CD4-positive, alpha-beta T cell treated with Interleukin-21 for 1 hour (primary cell): ENCODE data around the gene DDIT4L.
"Not testable (repeated sequence)": the region's sequence is repeated elsewhere in the genome, so short reads cannot be mapped to it uniquely, and the experiment has no call there.

Experiments used
- DNase-seq: peaks from one replicate; pipeline ENCODE4 v3.0.0-alpha.2; 2020

Gene DDIT4L

GRCh38 chr4:100165809-100166208 lies 24.5 kb downstream of the DDIT4L start:
- no peak for DNase-seq

- no peak for DNase-seq
Observed at GRCh38 chr4:100164808-100165760, 25.2 kb downstream of the DDIT4L start.

- no peak for DNase-seq
Observed at GRCh38 chr4:100162027-100162685, 28.1 kb downstream of the DDIT4L start.

- DNase-seq, result no peak
Observed at GRCh38 chr4:100149190-100149589, 41.1 kb downstream of the DDIT4L start.

- DNase-seq, result no peak
Observed at GRCh38 chr4:100147684-100148083, 42.6 kb downstream of the DDIT4L start.

- no peak for DNase-seq
Observed at GRCh38 chr4:100147198-100147597, 43.1 kb downstream of the DDIT4L start.

GRCh38 chr4:100146756-100147155 lies 43.5 kb downstream of the DDIT4L start:
- DNase-seq, result no peak

- not testable (repeated sequence) for DNase-seq
Observed at GRCh38 chr4:100137320-100137719, 52.9 kb downstream of the DDIT4L start.
